K562 (cell line): ENCODE data around the gene IFT122. TPM values are rescaled to one million over a fixed set of nuclear protein-coding genes. Genes with fewer than 3 reads are reported as not detected.

Experiments used
- ATAC-seq: fragments of 200-7000 bp; cut with Tn5 transposase; 3 replicates; pipeline ENCODE4 v1.9.1; 2020; ENCODE audit warnings: moderate library complexity
- BruUV-seq: library from RNA; stranded (reverse); fragments of 400-500 nt; replicated peaks from 2 replicates; lab custom pipeline; 2021; lab: Mats Ljungman, UMichigan
- CTCF ChIA-PET: fragments of 300-600 bp; formaldehyde crosslinking; extraction: SDS; loops from one replicate; lab custom pipeline; 2021; ENCODE audit warnings: low intra/inter-chr PET ratio; lab: Yijun Ruan, JAX
- POLR2A ChIA-PET: fragments of 300-600, 350-650 bp; sonication (Branson Sonifier 250); formaldehyde crosslinking; extraction: SDS; loops from one replicate; lab custom pipeline; 2021; ENCODE audit warnings: antibody characterized with exemption, inconsistent platforms; lab: Yijun Ruan, JAX
- DNase-seq, 4 experiments: peaks; one replicate each; pipeline versions ENCODE4 v3.0.0 to v3.0.0-alpha.2; 2011 to 2018; ENCODE audit warnings: low spot score in 3 of 4, mixed read lengths in 3 of 4; ENCODE audit errors: extremely low read depth in 1 of 4
- FAIRE-seq: peaks from 2 replicates; lab custom pipeline; 2011; peaks lifted over from hg19 to GRCh38; lab: Jason Lieb, UNC
- H2AFZ ChIP-seq: 2 replicates; pipeline ENCODE4 v1.6.0; 2011; ENCODE audit warnings: low read depth, low read length, control low read depth, inconsistent platforms
- H3K27ac ChIP-seq: fragments of 200-600 bp; 3 replicates; pipeline ENCODE4 v1.8.0; 2011; ENCODE audit warnings: low read depth, mild to moderate bottlenecking, control low read depth, inconsistent platforms, low read length, moderate library complexity, mixed read lengths; ENCODE audit errors: extremely low read depth
- H3K27me3 ChIP-seq, 2 experiments: fragments of 300-600 bp in 1 of 2; 2 replicates in 1 of 2; 3 replicates in 1 of 2; pipeline versions ENCODE4 v1.6.0 to v1.8.0; 2011; ENCODE audit warnings: inconsistent platforms in 2 of 2, low read length in 2 of 2, mild to moderate bottlenecking in 1 of 2, mixed read lengths in 1 of 2, moderate library complexity in 1 of 2; ENCODE audit not compliant: control insufficient read depth in 2 of 2, insufficient read depth in 2 of 2
- H3K36me3 ChIP-seq: fragments of 300-600 bp; 3 replicates; pipeline ENCODE4 v1.8.0; 2011; ENCODE audit warnings: mild to moderate bottlenecking, low read length, inconsistent platforms; ENCODE audit not compliant: control insufficient read depth, insufficient read depth
- H3K4me1 ChIP-seq, 2 experiments: fragments of 200-600 bp in 1 of 2; replicated peaks in 1 of 2; 2 replicates in 1 of 2; 3 replicates in 1 of 2; pipeline versions ENCODE4 v1.5.1 to v1.8.0; 2011; ENCODE audit warnings: inconsistent platforms in 2 of 2, low read length in 2 of 2, mild to moderate bottlenecking in 1 of 2, mixed read lengths in 1 of 2, moderate library complexity in 1 of 2; ENCODE audit not compliant: control insufficient read depth in 2 of 2, insufficient read depth in 2 of 2
- H3K4me2 ChIP-seq: 2 replicates; pipeline ENCODE4 v1.6.1; 2011; ENCODE audit warnings: low read length, control low read depth, inconsistent platforms, mixed read lengths; ENCODE audit not compliant: insufficient read depth
- H3K4me3 ChIP-seq: fragments of 200-600 bp; sonication (generic), shearing (Covaris generic); 2 replicates; pipeline ENCODE4 v1.5.1; 2016; ENCODE audit warnings: control low read depth, inconsistent platforms
- H3K79me2 ChIP-seq: fragments of 200-600 bp; 3 replicates; pipeline ENCODE4 v1.8.0; 2011; ENCODE audit warnings: low read length, inconsistent platforms; ENCODE audit not compliant: control insufficient read depth, insufficient read depth
- H3K9ac ChIP-seq, 2 experiments: 2 replicates each; pipeline versions ENCODE4 v1.6.0 to v1.6.1; 2011; ENCODE audit warnings: low read depth in 2 of 2, low read length in 2 of 2, control low read depth in 1 of 2, inconsistent platforms in 1 of 2, mild to moderate bottlenecking in 1 of 2, mixed read lengths in 1 of 2; ENCODE audit not compliant: insufficient read depth in 1 of 2
- H3K9me1 ChIP-seq: one replicate; pipeline ENCODE4 v1.6.0; 2011; ENCODE audit warnings: inconsistent platforms, mild to moderate bottlenecking, low read length, moderate library complexity; ENCODE audit not compliant: control insufficient read depth, insufficient read depth
- H3K9me3 ChIP-seq: replicated peaks from 2 replicates; pipeline ENCODE4 v1.5.1; 2011; ENCODE audit warnings: low read depth, low read length, inconsistent platforms; ENCODE audit not compliant: control insufficient read depth, insufficient read depth
- H4K20me1 ChIP-seq: replicated peaks from 2 replicates; pipeline ENCODE4 v1.6.1; 2011; ENCODE audit warnings: low read length, inconsistent platforms, mixed read lengths; ENCODE audit not compliant: control insufficient read depth, insufficient read depth
- DNMT1 ChIP-seq: fragments of 450-650 bp; IDR thresholded peaks from 2 replicates; pipeline ENCODE4 v1.6.1; 2016; ENCODE audit warnings: antibody characterized with exemption, mild to moderate bottlenecking
- LCOR ChIP-seq: sonication (generic); formaldehyde crosslinking; IDR thresholded peaks from 2 replicates; pipeline ENCODE4 v1.8.0; 2022; ENCODE audit warnings: mild to moderate bottlenecking, missing genetic modification reagents
- MED1 ChIP-seq: sonication (generic); formaldehyde crosslinking; IDR thresholded peaks from 2 replicates; pipeline ENCODE4 v1.8.1; 2023; ENCODE audit warnings: missing genetic modification reagents, borderline replicate concordance
- MIER1 ChIP-seq: fragments of 450-650 bp; IDR thresholded peaks from 2 replicates; pipeline ENCODE4 v1.6.1; 2016; ENCODE audit warnings: antibody characterized with exemption, mild to moderate bottlenecking, low read depth
- ZNF165 ChIP-seq: fragments of 250-450 bp; sonication (Bioruptor Pico); IDR thresholded peaks from 2 replicates; pipeline ENCODE4 v1.4.0; 2020; ENCODE audit warnings: borderline replicate concordance
- ZNF41 ChIP-seq: fragments of 250-450 bp; sonication (Bioruptor Pico); conservative IDR thresholded peaks from 2 replicates; pipeline ENCODE4 v1.4.0; 2020; ENCODE audit warnings: mild to moderate bottlenecking
- WGBS: fragments of 100-300 bp; shearing (Covaris generic); methylation state at CpG from one replicate; pipeline ENCODE4 v1.1.6; 2016; ENCODE audit warnings: low coverage, mixed read lengths; ENCODE audit not compliant: insufficient coverage; ENCODE audit errors: missing lambda C conversion rate; 5-methylcytosine and 5-hydroxymethylcytosine counted together
- in situ Hi-C: fragments of 300-500 bp; cut with MboI; formaldehyde crosslinking; loops from 4 replicates; pipeline ENCODE4 v1.15.0; 2018; ENCODE audit warnings: inconsistent platforms, mixed read lengths
- intact Hi-C: fragments of 100-400 bp; cut with micrococcal nuclease; formaldehyde crosslinking; loops from 2 replicates; pipeline ENCODE4 v1.14.2; 2022
- polyA plus RNA-seq, 8 experiments: library from polyadenylated mRNA; depleted of rRNA in 4 of 8; stranded (reverse) in 5 of 8; unstranded in 3 of 8; fragments of >200 nt; fragmentation: Nextera tagmentation in 2 of 8; fragmentation: Illumina TruSeq in 1 of 8; extraction: Ambion mirVana in 2 of 8; extraction: Trizol in 1 of 8; gene quantifications; 2 replicates each; pipeline versions ENCODE4 v1.2.1 to v1.2.3, GENCODE V29; 2011 to 2014; ENCODE audit warnings: inconsistent platforms in 1 of 8, missing spikeins in 1 of 8
- total RNA-seq, 7 experiments: library from RNA; depleted of rRNA in 6 of 7; stranded (reverse); fragments of >200 nt in 6 of 7; fragmentation: Illumina TruSeq in 2 of 7; extraction: Trizol in 2 of 7; gene quantifications; 2 replicates each; pipeline versions ENCODE4 v1.2.1 to v1.2.3, GENCODE V29; 2011 to 2021; ENCODE audit warnings: low replicate concordance in 1 of 7
- TF ChIP-seq, protein P1 (sequence below): sonication (generic); formaldehyde crosslinking; IDR thresholded peaks from 2 replicates; pipeline ENCODE4 v1.8.0; 2022; ENCODE audit warnings: mild to moderate bottlenecking, low read depth, missing genetic modification reagents
- TF ChIP-seq, protein P2 (sequence below): fragments of 250-450 bp; sonication (Bioruptor Pico); IDR thresholded peaks from 2 replicates; pipeline ENCODE4 v1.8.0; 2022; ENCODE audit warnings: moderate library complexity, mild to moderate bottlenecking, inconsistent platforms
- TF ChIP-seq, protein P3 (sequence below): fragments of 250-450 bp; sonication (Bioruptor Pico); IDR thresholded peaks from 2 replicates; pipeline ENCODE4 v1.4.0; 2020; ENCODE audit warnings: mild to moderate bottlenecking, moderate library complexity

Gene IFT122
- total and polyA plus RNA-seq, 9 of the 15 experiments (the other 6 are each of a cell fraction or from before 2014, with no cell fraction given), result 2.4 to 11.5 (median 7.7) TPM

DNA sequence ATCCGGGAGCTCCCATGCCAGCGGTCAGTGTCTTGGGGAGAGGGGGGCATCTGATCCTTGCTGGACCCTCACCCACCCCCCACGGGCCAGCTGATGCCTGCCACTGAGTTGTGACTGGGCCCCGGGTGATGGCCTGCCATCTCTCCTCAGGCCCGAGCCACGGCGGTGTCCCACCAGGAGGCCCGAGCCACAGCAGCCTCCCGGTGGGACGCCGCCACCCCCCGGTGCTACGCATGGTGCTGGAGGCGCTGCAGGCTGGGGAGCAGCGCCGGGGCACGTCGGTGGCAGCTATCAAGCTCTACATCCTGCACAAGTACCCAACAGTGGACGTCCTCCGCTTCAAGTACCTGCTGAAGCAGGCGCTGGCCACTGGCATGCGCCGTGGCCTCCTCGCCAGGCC, 107.2 kb downstream of the IFT122 start:
- WGBS, result 83% methylated on average over 8 of the region's 24 CpGs
- Histone ChIP-seq H3K9ac (no peak overlapping the region; a peak in 1 of 4 replicates), H3K4me3 (no peak overlapping the region), H3K36me3 (no peaks in the 10 kb centered on the region), H3K4me2 (no peak overlapping the region), H3K9me1 (no peaks in the 10 kb centered on the region), H3K27ac (no peak overlapping the region), H3K27me3 (no peaks in the 10 kb centered on the region), H2AFZ (no peak overlapping the region), H3K79me2 (no peaks in the 10 kb centered on the region), H3K4me1 (peaks cover 0 to 26% of the 10 kb centered on the region in 2 experiments; a peak in 2 of 5 replicates), H4K20me1 (no peaks in the 10 kb centered on the region), H3K9me3 (no peaks in the 10 kb centered on the region)
- intact Hi-C loops (no loop called here), in situ Hi-C loops (no loop called here)
- ChIA-PET POLR2A (no interaction called here), CTCF (no interaction called here)
- FAIRE-seq (no peak), DNase-seq (no peak), ATAC-seq (no peak)
- TF ChIP-seq LCOR (CRISPR knock-in tag), result no peak
- TF ChIP-seq ZNF165 (CRISPR knock-in tag), result no peak
- TF ChIP-seq MED1 (CRISPR knock-in tag), result no peak
- TF ChIP-seq, protein P1, sequence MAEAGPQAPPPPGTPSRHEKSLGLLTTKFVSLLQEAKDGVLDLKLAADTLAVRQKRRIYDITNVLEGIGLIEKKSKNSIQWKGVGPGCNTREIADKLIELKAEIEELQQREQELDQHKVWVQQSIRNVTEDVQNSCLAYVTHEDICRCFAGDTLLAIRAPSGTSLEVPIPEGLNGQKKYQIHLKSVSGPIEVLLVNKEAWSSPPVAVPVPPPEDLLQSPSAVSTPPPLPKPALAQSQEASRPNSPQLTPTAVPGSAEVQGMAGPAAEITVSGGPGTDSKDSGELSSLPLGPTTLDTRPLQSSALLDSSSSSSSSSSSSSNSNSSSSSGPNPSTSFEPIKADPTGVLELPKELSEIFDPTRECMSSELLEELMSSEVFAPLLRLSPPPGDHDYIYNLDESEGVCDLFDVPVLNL, result no peak
- TF ChIP-seq MIER1, result no peak
- no peak for TF ChIP-seq ZNF41
- TF ChIP-seq, protein P2, sequence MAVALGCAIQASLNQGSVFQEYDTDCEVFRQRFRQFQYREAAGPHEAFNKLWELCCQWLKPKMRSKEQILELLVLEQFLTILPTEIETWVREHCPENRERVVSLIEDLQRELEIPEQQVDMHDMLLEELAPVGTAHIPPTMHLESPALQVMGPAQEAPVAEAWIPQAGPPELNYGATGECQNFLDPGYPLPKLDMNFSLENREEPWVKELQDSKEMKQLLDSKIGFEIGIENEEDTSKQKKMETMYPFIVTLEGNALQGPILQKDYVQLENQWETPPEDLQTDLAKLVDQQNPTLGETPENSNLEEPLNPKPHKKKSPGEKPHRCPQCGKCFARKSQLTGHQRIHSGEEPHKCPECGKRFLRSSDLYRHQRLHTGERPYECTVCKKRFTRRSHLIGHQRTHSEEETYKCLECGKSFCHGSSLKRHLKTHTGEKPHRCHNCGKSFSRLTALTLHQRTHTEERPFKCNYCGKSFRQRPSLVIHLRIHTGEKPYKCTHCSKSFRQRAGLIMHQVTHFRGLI (CRISPR knock-in tag), result no peak
- TF ChIP-seq, protein P3, sequence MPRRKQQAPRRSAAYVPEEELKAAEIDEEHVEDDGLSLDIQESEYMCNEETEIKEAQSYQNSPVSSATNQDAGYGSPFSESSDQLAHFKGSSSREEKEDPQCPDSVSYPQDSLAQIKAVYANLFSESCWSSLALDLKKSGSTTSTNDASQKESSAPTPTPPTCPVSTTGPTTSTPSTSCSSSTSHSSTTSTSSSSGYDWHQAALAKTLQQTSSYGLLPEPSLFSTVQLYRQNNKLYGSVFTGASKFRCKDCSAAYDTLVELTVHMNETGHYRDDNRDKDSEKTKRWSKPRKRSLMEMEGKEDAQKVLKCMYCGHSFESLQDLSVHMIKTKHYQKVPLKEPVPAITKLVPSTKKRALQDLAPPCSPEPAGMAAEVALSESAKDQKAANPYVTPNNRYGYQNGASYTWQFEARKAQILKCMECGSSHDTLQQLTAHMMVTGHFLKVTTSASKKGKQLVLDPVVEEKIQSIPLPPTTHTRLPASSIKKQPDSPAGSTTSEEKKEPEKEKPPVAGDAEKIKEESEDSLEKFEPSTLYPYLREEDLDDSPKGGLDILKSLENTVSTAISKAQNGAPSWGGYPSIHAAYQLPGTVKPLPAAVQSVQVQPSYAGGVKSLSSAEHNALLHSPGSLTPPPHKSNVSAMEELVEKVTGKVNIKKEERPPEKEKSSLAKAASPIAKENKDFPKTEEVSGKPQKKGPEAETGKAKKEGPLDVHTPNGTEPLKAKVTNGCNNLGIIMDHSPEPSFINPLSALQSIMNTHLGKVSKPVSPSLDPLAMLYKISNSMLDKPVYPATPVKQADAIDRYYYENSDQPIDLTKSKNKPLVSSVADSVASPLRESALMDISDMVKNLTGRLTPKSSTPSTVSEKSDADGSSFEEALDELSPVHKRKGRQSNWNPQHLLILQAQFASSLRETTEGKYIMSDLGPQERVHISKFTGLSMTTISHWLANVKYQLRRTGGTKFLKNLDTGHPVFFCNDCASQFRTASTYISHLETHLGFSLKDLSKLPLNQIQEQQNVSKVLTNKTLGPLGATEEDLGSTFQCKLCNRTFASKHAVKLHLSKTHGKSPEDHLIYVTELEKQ (CRISPR knock-in tag), result no peak
- TF ChIP-seq DNMT1, result no peak
- BruUV-seq, result no TSS peak
